GM23248 (cell line): ENCODE measurements around the gene CTNNA3. TPM values are rescaled to one million over a fixed set of nuclear protein-coding genes. Genes with fewer than 3 reads are reported as not detected.

ENCODE experiments used
- DNase-seq: peaks from one replicate; pipeline ENCODE4 v3.0.0-alpha.2; 2015
- H2AFZ ChIP-seq: fragments of 200-600 bp; sonication (generic); 2 replicates; pipeline ENCODE4 v1.6.1; 2016; ENCODE audit warnings: antibody characterized with exemption
- H3F3A ChIP-seq: fragments of 200-600 bp; sonication (generic); 2 replicates; pipeline ENCODE4 v1.6.1; 2016; ENCODE audit warnings: mild to moderate bottlenecking, antibody characterized with exemption, mixed run types; ENCODE audit not compliant: insufficient read depth
- H3K27ac ChIP-seq: fragments of 200-600 bp; sonication (generic); 2 replicates; pipeline ENCODE4 v1.5.1; 2016; ENCODE audit warnings: mild to moderate bottlenecking
- H3K27me3 ChIP-seq: fragments of 200-600 bp; sonication (generic); replicated peaks from 2 replicates; pipeline ENCODE4 v1.6.1; 2016; ENCODE audit warnings: mild to moderate bottlenecking; ENCODE audit not compliant: insufficient read depth
- H3K36me3 ChIP-seq: fragments of 200-600 bp; sonication (generic); 2 replicates; pipeline ENCODE4 v1.6.1; 2016; ENCODE audit warnings: low read depth, mild to moderate bottlenecking
- H3K4me1 ChIP-seq: fragments of 200-600 bp; sonication (generic); 2 replicates; pipeline ENCODE4 v1.6.1; 2016; ENCODE audit warnings: mild to moderate bottlenecking; ENCODE audit not compliant: insufficient read depth
- H3K4me2 ChIP-seq: fragments of 200-600 bp; sonication (generic); one replicate; pipeline ENCODE4 v1.6.1; 2016; ENCODE audit warnings: mild to moderate bottlenecking; ENCODE audit not compliant: unreplicated experiment
- H3K4me3 ChIP-seq: fragments of 200-600 bp; sonication (generic); 2 replicates; pipeline ENCODE4 v1.5.1; 2016; ENCODE audit warnings: mild to moderate bottlenecking
- H3K79me2 ChIP-seq: fragments of 200-600 bp; sonication (generic); 2 replicates; pipeline ENCODE4 v1.6.1; 2016; ENCODE audit warnings: mild to moderate bottlenecking; ENCODE audit not compliant: insufficient read depth
- H3K9ac ChIP-seq: fragments of 200-600 bp; sonication (generic); 2 replicates; pipeline ENCODE4 v1.6.1; 2016; ENCODE audit warnings: mild to moderate bottlenecking
- H3K9me2 ChIP-seq: fragments of 200-600 bp; sonication (generic); 2 replicates; pipeline ENCODE4 v1.6.1; 2016; ENCODE audit warnings: mixed run types, mild to moderate bottlenecking, moderate library complexity; ENCODE audit not compliant: insufficient read depth
- H3K9me3 ChIP-seq: fragments of 200-600 bp; sonication (generic); one replicate; pipeline ENCODE4 v1.6.1; 2017; ENCODE audit warnings: low read depth
- H4K20me1 ChIP-seq: fragments of 200-600 bp; sonication (generic); 2 replicates; pipeline ENCODE4 v1.6.0; 2016; ENCODE audit not compliant: insufficient read depth
- EZH2 ChIP-seq: fragments of 200-600 bp; sonication (generic); IDR thresholded peaks from 2 replicates; pipeline ENCODE4 v1.6.1; 2018; ENCODE audit warnings: antibody characterized with exemption, mild to moderate bottlenecking; ENCODE audit not compliant: insufficient read depth, poor library complexity, severe bottlenecking
- EZH2phosphoT487 ChIP-seq: fragments of 200-600 bp; sonication (generic); IDR thresholded peaks from 2 replicates; pipeline ENCODE4 v1.6.1; 2018; ENCODE audit warnings: antibody characterized with exemption, moderate library complexity, mild to moderate bottlenecking, low read depth; ENCODE audit not compliant: insufficient read depth
- WGBS, 2 experiments: methylation state at CpG; one replicate each; pipeline ENCODE4 v1.1.6; 2015 to 2017; ENCODE audit warnings: low lambda C conversion rate in 2 of 2, low coverage in 1 of 2; ENCODE audit errors: missing lambda C conversion rate in 2 of 2; 5-methylcytosine and 5-hydroxymethylcytosine counted together
- in situ Hi-C: fragments of 300-500 bp; cut with MboI; formaldehyde crosslinking; loops from 2 replicates; pipeline ENCODE4 v1.15.0; 2020
- polyA plus RNA-seq: library from polyadenylated mRNA; unstranded; fragments of >200 nt; fragmentation: Nextera tagmentation; extraction: Ambion mirVana; gene quantifications from 2 replicates; pipeline ENCODE4 v1.2.1, GENCODE V29; 2016
- total RNA-seq: library from RNA; depleted of rRNA; stranded (reverse); fragments of >200 nt; shearing (Covaris generic); gene quantifications from 2 replicates; pipeline ENCODE4 v1.2.3, GENCODE V29; 2014

Gene CTNNA3
- total and polyA plus RNA-seq, 2 experiments from 2014 or later = not detected

GRCh38 chr10:66322777-66323176, 1373.2 kb downstream of the CTNNA3 start:
- no peak overlapping the region for H3K4me3 ChIP-seq
- no peaks in the 10 kb centered on the region for H3F3A ChIP-seq
- H2AFZ ChIP-seq = no peak overlapping the region
- no peaks in the 10 kb centered on the region for H3K9me2 ChIP-seq
- no peaks in the 10 kb centered on the region for H3K9me3 ChIP-seq
- no peak overlapping the region for H3K9ac ChIP-seq
- no peak for DNase-seq
- no peak overlapping the region for H3K4me2 ChIP-seq
- in situ Hi-C loops = no loop called here
- whole genome bisulfite sequencing, 2 experiments = 6 to 21% methylated on average over 2 of the region's 2 CpGs
- no peak overlapping the region for H3K27ac ChIP-seq
- H4K20me1 ChIP-seq = no peaks in the 10 kb centered on the region
- H3K4me1 ChIP-seq = no peaks in the 10 kb centered on the region
- no peaks in the 10 kb centered on the region for H3K79me2 ChIP-seq
- no peaks in the 10 kb centered on the region for H3K27me3 ChIP-seq
- no peaks in the 10 kb centered on the region for H3K36me3 ChIP-seq
- no peak for TF ChIP-seq EZH2phosphoT487
- no peak for TF ChIP-seq EZH2

GRCh38 chr10:66321723-66322665, 1374.0 kb downstream of the CTNNA3 start:
- Histone ChIP-seq H3K79me2 (no peaks in the 10 kb centered on the region), H3K9ac (no peak overlapping the region), H3F3A (no peaks in the 10 kb centered on the region), H3K9me3 (no peaks in the 10 kb centered on the region), H3K27ac (no peak overlapping the region), H3K4me3 (no peak overlapping the region), H2AFZ (no peak overlapping the region), H3K4me1 (no peaks in the 10 kb centered on the region), H3K4me2 (no peak overlapping the region), H4K20me1 (no peaks in the 10 kb centered on the region), H3K36me3 (no peaks in the 10 kb centered on the region), H3K27me3 (no peaks in the 10 kb centered on the region), H3K9me2 (no peaks in the 10 kb centered on the region)
- WGBS, 2 experiments = 9 to 16% methylated on average over 7 of the region's 7 CpGs
- TF ChIP-seq EZH2phosphoT487 (no peak), EZH2 (no peak)
- no peak for DNase-seq
- in situ Hi-C loops = no loop called here

- no peaks in the 10 kb centered on the region for H3F3A ChIP-seq
Observed at GRCh38 chr10:66318761-66319160, 1377.2 kb downstream of the CTNNA3 start.

GRCh38 chr10:66307826-66308225, 1388.2 kb downstream of the CTNNA3 start:
- no peaks in the 10 kb centered on the region for H3F3A ChIP-seq
- no peak overlapping the region for H3K4me3 ChIP-seq
- no peak overlapping the region for H2AFZ ChIP-seq
- H3K27ac ChIP-seq = no peak overlapping the region
- TF ChIP-seq EZH2phosphoT487 = no peak
- TF ChIP-seq EZH2 = no peak
- in situ Hi-C loops = no loop called here
- no peaks in the 10 kb centered on the region for H3K36me3 ChIP-seq
- no peak overlapping the region for H3K9ac ChIP-seq
- no peak overlapping the region for H3K4me2 ChIP-seq
- no peaks in the 10 kb centered on the region for H3K27me3 ChIP-seq
- H4K20me1 ChIP-seq = no peaks in the 10 kb centered on the region
- H3K9me2 ChIP-seq = no peaks in the 10 kb centered on the region
- H3K4me1 ChIP-seq = no peaks in the 10 kb centered on the region
- no peaks in the 10 kb centered on the region for H3K79me2 ChIP-seq
- no peaks in the 10 kb centered on the region for H3K9me3 ChIP-seq
- no peak for DNase-seq

More at GRCh38 chr10:66318761-66319160, 1377.2 kb downstream of the CTNNA3 start:
- in situ Hi-C loops = no loop called here
- Histone ChIP-seq H3K9ac (no peak overlapping the region), H3K27me3 (no peaks in the 10 kb centered on the region), H3K9me2 (no peaks in the 10 kb centered on the region), H3K4me1 (no peaks in the 10 kb centered on the region), H4K20me1 (no peaks in the 10 kb centered on the region; the same call in 1 of the 2 replicates), H3K4me3 (no peak overlapping the region), H3K9me3 (no peaks in the 10 kb centered on the region), H3K36me3 (no peaks in the 10 kb centered on the region), H2AFZ (no peak overlapping the region), H3K27ac (no peak overlapping the region), H3K4me2 (no peak overlapping the region), H3K79me2 (no peaks in the 10 kb centered on the region)
- WGBS, 2 experiments = 3 to 19% methylated on average over 3 of the region's 3 CpGs
- DNase-seq = no peak
- TF ChIP-seq EZH2phosphoT487 = no peak
- no peak for TF ChIP-seq EZH2
